Dedifferentiated amniotic fluid mesenchymal stem cell (primary cell): ENCODE results near the gene SSX2B.
"Not testable (repeated sequence)": the region's sequence is repeated elsewhere in the genome, so short reads cannot be mapped to it uniquely, and the experiment has no call there.

Experiments used
- DNase-seq: peaks from one replicate; pipeline ENCODE4 v3.0.0-alpha.2; 2016; ENCODE audit errors: extremely low spot score

Gene SSX2B, protein sequence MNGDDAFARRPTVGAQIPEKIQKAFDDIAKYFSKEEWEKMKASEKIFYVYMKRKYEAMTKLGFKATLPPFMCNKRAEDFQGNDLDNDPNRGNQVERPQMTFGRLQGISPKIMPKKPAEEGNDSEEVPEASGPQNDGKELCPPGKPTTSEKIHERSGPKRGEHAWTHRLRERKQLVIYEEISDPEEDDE

DNA sequence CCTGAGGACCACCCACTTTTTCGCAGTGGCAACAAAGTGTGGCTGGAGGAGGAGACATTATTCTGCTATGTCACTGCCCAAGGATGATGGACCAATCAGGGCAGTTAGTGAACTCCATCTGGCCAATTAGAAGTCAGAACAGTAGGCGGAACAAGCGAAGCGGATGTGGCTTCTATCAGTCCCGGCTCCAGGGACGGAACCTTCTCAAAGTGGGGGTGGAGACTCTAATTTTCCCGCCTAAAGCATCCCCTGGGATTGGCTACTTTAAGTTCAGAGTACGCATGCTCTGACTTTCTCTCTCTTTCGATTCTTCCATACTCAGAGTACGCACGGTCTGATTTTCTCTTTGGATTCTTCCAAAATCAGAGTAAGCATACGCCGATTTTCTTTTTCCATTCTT is at the start of gene SSX2B:
TSS of gene SSX2B (plus strand) at position 301 of the 400 bp plus-strand sequence. CDS start 1,429 bp downstream, outside the sequence.
- not testable (repeated sequence) for DNase-seq

DNA sequence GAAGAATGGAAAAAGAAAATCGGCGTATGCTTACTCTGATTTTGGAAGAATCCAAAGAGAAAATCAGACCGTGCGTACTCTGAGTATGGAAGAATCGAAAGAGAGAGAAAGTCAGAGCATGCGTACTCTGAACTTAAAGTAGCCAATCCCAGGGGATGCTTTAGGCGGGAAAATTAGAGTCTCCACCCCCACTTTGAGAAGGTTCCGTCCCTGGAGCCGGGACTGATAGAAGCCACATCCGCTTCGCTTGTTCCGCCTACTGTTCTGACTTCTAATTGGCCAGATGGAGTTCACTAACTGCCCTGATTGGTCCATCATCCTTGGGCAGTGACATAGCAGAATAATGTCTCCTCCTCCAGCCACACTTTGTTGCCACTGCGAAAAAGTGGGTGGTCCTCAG is 44.0 kb upstream of the SSX2B start, which contains the start of gene SSX2:
TSS of gene SSX2 (minus strand) at position 101 of the 400 bp plus-strand sequence. CDS start 1,429 bp downstream, outside the sequence.
- not testable (repeated sequence) for DNase-seq

DNA sequence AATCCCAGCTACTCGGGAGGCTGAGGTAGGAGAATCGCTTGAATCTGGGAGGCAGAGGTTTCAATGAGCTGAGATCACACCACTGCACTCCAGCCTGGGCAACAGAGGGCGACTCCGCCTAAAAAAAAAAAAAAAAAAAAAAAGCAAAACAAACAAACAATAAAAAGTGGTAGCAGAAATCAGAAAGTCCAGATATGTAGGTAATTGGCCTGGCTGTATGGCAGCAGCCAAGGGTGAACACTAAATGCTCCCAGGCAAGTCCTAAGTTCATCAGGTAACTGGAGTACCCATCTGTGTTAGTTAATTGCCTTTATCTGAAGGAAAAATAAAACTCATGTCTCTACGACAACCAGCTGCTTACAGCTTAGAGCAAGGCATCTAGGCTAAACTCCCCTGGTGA is 14.9 kb downstream of the SSX2B start:
- not testable (repeated sequence) for DNase-seq

DNA sequence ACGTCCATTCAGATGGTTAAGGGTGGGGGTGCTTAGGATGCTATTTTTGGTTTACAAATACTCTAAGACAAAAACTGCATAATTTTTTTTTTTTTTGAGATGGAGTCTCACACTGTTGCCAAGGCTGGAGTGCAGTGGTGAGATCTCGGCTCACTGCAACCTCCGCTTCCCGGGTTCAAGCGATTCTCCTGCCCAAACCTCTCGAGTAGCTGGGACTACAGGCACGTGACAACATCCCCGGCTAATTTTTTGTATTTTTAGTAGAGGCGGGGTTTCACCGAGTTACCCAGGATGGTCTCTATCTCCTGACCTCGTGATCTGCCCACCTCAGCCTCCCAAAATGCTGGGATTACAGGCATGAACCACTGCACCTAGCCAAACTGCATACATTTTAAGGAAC is 22.5 kb downstream of the SSX2B start:
- DNase-seq: not testable (repeated sequence)

DNA sequence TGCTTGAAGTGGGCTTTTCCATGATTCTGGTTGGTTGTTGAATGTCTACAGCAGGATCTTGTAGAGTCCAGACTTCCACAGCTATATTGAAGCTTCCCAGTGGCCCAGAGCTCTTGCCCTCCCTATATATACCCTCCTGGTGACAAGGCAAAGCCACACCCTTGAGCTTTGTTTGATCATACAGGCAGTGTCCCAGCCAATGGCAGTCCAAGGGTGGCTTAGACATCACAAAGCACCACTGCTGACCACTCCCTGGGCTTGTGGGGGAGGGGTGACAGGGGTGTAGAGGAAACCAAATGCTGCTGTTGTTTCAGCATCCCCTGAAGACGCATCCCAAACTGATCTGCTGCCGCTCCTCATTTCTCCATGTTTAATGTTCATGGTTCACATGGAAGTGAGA is 46.3 kb downstream of the SSX2B start, which contains the start of gene SPANXN5:
TSS of gene SPANXN5 (minus strand) at position 101 of the 400 bp plus-strand sequence. CDS start at position 22, 79 bp downstream.
- not testable (repeated sequence) for DNase-seq

DNA sequence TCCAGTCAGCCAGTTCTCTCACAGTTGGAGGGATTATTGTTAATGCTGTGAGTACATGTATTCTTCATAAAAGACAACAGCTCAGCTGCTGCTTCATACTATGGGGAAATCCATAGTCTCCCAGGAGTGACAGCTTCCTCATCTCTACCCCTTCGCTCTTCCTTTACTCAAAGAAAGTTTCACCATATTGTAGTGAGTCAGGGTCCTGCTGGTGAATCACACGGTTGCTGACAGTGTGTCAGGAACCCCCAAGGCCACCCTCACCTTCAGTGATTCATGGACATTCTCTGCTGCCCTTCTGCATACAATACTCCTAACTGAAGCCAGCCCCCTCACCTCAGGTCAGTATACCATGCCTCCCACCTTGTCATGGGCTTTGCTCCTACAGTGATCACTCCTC is 53.8 kb downstream of the SSX2B start:
- not testable (repeated sequence) for DNase-seq
